GM19043 (cell line): ENCODE results near the gene POLDIP3.
"Not testable (repeated sequence)": the region's sequence is repeated elsewhere in the genome, so short reads cannot be mapped to it uniquely, and the experiment has no call there.

Experiments used
- ATAC-seq: cut with Tn5 transposase; IDR thresholded peaks from one replicate; pipeline ENCODE4 v1.9.1; 2021; ENCODE audit warnings: low read depth; ENCODE audit not compliant: unreplicated experiment

POLDIP3 gene

DNA sequence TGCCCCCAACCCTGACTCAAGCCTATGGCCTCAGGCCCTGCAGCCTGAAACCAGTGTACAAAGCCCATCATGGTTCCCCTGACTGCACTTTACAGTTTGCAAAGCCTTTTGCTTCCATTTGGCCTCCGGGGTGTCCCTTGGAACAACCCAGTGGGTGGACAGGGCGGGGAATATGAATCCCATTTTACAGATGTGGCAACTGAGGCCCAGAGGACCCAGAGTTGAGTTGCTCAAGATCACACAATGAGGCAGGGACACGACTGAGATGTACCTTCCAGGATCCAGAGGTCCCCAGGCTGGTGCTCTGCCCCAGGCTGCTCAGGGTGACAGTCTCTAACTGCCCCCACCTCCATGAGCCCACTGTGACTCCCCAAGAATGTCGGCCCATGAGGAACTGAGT is 5.4 kb upstream of the POLDIP3 start:
- ATAC-seq, result no peak

DNA sequence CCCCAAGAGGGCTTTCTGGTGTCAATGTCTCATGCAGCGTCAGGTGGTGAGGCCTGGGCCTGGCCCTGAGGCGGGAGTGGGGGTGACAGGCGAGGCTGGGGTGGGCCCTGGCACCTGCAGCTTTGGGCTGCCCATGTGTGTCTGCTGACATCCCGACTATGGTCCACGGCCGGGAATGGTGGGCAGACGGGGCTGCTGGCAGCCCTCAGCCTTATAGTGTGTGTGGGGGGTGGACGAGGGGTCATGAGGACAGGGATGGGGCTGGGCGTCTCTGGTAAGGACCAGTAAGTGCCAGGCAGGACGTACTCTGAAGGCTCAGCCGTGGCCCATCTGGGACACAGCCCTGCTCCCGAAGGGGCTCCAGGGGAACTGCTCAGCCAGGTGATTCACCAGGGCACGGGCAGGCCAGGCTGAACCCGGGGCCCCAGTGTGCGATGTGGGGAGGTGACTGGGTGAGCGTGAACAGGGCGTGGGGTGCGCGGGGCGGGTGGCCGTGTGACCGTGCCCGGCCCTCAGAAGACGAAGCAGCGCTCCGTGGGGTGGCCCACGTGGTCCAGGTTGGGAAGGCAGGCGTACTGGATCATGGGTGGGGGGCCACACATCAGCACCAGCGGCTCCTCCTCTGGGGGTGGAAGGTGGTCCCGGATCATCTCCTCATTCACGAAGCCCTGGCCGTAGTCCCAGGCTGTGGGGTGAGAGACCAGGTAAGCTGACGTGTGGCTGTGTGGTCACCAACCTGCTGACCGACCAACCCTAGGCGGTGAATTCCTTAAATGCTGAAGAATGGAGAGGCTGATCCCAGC is 4.8 kb upstream of the POLDIP3 start:
- ATAC-seq, result no peak

DNA sequence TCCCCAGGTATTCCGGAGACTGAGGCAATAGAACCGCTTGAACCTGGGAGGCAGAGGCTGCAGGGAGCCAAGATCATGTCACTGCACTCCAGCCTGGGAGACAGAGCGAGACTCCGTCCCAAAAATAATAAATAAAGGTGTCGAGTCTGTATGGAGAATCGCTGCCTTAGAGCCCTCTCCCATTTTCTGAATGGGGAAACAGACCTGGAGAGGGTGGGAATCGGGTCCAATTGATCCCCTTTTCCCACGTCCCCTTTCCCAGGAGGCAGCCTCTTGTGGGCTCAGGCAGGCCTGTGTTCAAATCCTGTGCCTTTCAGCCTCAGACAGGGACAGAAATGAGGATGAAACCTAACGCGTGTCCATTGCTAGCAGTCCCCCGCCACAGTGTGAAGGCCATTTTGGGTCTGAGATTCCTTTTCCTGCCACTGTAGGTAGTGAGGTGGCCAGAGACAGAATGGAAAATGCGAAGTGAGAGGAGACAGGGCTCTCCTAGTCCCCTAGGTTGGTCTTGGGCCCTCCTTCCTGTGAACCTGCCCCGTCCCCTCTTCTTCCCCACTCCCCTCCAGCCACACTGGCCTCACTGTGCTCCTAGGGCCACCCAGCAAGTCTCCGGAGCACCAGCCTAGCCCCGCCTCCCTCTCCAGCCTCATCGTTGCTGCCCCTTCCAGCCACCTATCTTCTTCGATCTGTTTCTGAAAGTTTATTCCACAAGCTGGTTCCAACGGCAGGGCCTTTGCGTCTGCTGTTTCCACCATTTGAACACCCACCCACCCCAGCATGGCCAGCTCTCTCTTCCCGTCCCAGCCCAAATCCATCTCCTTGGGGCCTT is 2.7 kb upstream of the POLDIP3 start:
- ATAC-seq, result no peak

DNA sequence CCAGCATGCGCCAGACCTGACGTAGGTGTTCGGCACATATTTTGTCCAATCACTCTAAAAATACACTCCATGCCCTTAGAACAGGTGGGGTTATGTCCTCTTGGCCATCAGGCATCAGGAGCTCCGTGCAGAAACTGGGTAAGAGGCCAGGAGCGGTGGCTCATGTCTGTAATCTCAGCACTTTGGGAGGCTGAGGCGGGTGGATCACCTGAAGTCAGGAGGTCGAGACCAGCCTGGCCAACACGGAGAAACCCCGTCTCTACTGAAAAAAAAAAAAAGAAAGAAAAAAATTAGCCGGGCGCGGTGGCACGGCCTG is 1.1 kb upstream of the POLDIP3 start:
- ATAC-seq, result not testable (repeated sequence)

DNA sequence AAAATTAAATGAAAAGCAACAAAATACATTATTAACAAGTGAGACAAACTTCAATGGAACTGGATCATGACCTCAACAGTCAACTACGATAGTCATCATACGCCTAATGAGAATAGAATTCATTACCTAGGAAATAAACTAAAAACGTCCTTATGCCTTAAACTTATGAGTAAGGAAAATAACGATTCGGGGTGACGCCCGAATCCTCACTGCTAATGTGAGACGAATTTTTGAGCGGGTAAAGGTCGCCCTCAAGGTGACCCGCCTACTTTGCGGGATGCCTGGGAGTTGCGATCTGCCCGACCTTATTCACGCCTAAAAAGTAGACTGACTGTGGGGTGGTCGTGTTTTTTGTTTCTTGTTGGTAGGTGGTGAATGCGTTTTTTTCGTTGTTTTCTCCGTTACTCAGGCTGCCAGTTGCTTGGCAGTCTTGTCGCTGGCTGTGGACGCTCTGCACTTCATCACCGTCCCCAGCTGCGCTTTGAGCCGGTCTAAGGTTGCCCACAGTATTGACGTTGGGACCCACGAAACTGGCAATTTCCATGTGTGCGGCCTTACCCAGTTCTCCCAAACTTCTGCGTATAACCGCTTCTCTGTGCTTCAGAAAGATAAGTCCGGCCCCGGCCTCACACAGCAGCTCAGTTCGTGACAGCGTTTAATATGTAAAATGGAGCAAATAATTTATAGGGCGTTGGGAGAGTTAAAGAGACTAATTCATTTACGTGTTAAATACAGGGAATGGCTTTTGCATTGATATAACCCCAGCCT is 593 bp upstream of the POLDIP3 start:
- peak; percentile 50 for ATAC-seq

DNA sequence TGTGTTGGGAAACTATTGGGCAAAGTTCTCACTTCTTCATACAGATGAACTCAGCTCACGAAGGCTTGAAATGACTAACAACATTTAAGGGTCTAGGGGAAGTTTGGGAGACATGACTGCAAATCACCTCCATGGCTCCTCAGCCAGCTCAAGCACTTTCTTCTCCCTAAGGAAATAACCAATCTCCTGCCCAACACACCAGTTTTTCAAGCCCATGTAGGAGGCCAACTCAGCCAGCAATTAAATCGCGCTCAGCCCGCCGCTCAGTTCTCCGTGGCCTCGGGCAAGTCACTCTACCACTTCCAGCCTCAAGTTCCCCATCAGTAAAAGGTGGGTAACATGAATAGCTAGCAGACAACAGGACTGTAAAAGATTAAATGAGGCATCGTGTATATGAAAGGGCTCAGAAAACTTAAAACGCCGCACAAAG is 796 bp downstream of the POLDIP3 start:
- no peak for ATAC-seq

DNA sequence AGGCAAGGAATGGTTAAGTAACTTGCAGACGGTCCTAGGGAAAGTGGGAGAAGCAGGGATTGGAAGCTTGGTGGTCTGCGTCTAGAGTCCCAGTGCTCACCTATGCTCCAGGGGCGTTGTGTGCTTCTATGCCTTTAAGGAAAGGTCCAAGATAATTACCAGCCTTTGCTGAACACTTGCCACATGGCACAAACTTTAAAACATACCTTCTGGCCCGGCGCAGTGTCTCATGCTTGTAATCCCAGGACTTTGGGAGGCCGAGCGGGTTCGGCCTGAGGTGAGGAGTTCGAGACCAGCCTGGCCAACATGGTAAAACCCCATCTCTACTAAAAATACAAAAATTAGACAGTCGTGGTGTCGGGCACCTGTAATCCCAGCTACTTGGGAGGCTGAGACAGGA is 2.3 kb downstream of the POLDIP3 start:
- no peak for ATAC-seq

DNA sequence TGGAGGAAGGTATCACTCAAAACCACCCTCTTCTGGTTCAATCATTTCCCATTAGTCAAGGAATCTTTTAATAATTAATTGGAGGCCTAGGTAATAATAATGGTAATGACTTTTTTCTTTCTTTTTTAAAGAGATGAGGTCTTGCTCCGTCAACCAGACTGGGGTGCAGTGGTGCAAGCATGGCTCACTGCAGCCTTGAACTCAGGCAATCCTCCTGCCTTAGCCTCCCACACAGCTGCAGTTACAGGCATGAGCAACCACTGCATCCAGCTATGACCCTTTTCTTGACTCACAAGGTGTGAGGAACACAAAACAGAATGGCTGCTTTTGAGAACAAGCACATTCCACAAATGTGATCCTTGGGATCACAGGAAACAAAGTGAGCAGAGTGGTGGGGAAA is 3.6 kb downstream of the POLDIP3 start:
- no peak for ATAC-seq

DNA sequence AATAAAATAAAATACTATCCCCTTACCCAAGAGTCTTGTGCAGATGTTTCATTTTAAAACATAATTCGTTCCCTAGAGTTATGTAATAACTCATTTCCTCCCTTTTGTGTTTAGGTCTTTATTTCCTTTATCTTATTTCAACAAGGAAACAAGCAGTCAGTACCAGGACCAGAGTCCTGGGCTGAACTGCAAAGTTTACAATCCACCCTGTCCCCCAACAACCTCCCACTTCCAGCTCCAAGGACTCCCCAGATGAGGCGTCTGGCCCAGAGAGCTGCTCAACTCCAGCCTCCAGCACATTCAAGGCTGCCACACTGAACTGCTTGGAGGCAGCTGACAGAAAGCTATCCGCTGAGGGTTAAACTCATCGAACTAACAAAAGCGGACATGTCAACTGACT is 4.5 kb downstream of the POLDIP3 start:
- no peak for ATAC-seq

DNA sequence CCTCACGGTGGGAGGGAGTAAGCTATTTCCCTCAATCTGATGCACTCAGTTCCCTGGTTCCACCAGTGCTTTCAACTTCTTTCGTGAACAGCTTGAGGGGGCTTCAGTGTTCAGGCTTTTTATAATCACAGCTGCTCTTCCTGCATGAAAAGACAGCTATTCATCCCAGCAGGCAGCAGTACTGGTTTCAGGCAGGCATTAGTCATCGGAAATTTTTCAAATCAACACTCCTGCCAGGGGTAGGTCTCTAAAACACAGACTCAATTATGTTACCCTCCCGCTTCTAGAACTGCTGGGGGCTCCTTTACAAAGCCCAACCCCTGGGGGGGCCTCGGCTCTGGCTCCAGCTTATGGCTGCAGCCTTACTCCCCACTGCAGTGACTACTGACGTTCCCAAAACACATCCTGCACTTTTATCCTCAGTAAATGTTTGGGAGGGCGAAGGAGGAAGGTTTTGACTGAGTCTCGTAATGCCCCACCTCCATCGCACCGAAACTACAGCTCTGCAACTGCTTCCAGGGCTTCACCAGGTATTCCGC is 5.8 kb downstream of the POLDIP3 start:
- ATAC-seq, result no peak

DNA sequence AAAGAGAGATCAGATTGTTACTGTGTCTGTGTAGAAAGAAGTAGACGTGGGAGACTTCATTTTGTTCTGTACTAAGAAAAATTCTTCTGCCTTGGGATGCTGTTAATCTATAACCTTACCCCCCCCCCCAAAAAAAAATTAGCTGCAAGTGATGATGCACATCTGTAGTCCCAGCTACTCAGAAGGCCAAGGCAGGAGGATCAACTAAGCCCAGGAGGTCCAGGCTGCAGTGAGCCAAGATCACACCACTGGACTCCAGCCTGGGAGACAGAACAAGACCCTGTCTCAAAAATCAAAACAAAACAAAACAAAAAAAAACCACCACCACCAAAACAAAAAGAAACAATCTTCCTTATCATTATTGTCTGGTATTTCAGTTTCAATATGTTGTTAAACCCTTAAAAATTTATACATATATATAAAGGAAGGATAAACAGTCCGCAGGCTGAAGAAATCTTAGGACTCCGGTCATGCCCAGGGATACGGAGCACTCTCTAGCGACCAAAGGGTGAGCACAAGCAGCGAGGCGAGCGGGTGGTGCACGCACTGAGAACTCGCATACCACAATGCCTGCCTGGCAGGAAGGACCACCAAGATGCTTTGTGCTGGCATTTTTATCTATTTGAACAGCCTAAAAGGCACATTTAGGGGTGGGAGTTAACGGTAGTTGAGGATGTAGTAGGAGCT is 6.4 kb downstream of the POLDIP3 start:
- no peak for ATAC-seq

DNA sequence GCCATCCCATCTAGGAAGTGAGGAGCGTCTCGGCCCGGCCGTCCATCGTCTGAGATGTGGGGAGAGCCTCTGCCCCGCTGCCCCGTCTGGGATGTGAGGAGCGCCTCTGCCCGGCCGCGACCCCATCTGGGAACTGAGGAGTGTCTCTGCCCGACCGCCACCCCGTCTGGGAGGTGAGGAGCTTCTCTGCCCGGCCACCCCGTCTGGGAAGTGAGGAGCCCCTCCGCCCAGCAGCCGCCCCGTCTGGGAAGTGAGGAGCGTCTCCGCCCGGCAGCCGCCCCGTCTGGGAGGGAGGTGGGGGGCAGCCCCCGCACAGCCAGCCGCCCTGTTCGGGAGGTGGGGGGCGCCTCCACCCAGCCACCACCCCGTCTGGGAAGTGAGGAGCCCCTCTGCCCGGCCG is 7.0 kb downstream of the POLDIP3 start:
- ATAC-seq, result not testable (repeated sequence)

DNA sequence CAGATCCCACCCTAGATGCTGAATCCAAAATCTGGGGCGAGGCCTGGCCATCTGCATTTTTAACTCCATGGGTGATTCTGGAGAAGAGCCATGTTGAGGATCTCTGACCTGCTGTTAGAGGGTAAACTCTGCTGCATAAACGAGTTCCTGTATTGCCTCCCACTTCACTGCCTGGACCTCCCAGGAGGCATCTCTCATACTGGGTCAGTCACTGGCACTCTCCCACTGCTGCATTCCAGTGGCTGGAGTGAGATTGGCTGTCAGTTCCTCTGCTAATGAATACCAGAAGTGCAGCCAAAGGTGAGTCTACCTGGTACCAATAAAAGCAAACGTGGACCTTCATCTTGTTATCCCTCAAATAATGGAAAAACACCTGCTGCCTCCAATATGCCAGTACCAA is 10.3 kb downstream of the POLDIP3 start:
- ATAC-seq, result no peak

DNA sequence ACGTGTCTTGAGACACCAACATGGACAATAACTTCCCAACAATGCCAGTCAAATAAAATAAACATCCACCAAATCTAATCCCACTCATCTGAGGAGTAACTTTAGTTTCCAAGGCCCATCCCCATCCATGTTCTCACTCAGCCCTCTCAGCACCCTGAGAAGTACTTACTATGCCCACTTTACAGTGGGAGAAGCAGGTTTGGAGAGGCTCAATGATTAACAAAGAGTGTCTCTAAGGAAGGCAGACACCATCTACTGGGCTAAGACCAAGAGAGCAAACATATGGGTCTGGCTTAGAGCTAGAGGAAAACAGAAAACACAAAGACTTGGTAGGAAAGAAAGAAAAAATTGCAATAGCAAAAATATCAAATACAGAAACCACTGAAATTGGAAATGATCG is 11.3 kb downstream of the POLDIP3 start:
- no peak for ATAC-seq

DNA sequence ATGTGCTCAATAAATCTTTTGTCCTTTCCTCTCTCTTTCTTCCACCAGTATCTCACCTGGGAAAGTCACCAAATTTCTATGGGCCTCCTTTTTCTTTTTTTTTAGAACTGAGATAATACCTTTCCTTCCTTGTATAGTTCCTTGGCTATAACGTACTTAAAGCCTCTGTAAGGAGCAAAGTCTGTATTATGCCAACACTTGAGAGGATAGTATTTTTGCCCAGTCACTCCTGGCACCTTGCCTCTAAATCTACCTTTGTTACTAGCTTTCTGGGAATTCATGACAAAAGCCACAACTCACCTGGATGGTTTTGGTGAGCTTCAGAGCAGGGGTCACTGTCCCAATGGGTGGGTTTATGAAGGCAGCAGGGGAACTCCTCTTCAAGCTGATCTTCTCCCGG is 12.2 kb downstream of the POLDIP3 start:
- no peak for ATAC-seq

DNA sequence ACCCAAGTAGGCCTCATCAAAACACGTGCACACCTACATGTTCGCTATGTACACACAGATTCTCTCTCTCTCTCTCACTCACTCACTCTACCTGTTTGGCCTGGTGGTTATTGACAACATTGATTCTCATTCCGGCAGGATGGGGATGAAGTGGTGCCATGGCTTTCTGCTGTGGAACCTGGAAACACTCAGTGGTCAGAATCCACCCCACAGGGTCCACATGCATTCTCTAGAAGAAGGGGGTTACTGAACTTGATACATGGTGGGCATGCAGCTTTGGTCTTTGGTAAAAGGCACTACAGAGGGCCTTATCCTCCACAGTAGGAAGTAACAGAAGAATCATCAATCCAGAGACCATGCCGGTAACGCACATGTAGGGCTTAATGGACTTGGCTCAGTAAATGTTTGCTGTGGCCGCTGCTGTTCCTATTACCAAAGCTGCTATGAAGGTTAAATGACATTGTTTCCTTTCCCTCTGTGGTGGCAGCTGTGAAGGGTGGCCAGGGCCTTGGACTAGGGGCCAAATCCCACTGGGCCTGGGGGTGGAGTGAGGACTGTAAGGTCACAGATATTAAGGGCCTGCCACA is 12.7 kb downstream of the POLDIP3 start:
- no peak for ATAC-seq

DNA sequence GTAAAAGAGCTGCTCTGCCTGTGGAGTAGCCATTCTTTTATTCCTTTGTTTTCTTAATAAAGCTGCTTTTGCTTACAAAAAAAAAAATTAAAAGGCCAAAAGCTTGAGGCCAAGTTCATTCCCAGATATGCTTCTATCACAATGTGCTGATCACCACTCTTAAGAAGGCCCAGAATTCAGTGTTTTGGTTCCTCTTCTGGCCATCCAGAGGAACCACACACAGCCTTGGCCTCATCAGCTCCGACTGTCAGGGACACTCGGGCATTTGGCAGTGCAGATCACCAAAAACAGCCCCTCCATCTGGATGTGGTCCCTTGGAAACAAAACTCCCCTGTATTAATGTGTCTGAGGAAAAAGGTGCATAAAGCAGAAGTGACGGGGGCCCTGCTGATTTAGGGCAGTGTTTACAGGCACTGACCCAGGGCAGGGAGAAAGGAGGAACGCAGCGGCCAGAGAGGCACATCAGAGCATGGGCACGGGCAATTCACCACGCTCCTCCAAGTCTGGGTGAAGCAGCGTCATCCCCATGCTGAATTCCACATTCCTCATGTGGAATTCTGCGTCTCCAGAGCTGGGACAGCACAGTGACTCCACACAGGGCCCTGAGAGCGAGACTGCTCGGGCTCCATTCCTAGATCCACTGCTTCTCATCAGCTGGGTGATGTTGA is 17.7 kb downstream of the POLDIP3 start:
- ATAC-seq, result no peak

DNA sequence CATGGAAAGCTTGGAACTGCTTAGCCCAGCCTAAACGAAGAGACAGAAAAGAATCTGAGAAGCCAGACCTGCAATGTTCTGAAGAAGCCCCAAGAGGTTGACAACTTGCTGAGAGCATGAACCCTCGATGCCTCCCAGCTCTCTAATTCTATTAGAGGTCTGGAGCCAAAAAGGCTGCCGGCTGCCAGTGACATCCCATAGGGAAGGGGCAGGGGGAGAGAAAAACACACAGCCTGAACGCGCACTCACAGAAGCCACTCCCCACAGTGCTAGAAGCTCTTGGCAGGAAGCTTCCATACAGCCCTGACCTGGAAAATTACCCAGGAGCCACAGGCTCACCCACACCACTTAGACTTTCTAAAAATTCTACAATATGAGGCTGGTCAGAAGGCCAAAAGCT is 18.3 kb downstream of the POLDIP3 start:
- no peak for ATAC-seq

DNA sequence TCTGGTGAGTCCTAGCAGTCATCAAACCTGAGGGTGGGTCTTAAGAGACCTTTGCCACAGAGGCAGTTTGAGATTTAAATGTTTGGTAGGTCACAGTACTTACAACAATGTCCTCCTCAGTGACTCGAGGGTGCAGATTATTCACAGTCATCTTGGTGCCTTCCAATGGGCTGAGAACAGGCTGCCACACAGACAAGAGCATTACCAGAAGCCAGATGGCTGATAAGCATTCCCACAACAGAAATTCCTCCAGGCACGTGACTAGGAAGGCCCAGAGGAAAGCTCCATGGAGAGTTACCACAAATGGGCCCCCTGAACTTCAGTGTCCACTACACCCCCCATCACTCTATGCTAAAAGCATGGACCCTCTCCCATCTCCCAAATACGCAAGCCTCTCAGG is 19.2 kb downstream of the POLDIP3 start:
- ATAC-seq, result no peak

DNA sequence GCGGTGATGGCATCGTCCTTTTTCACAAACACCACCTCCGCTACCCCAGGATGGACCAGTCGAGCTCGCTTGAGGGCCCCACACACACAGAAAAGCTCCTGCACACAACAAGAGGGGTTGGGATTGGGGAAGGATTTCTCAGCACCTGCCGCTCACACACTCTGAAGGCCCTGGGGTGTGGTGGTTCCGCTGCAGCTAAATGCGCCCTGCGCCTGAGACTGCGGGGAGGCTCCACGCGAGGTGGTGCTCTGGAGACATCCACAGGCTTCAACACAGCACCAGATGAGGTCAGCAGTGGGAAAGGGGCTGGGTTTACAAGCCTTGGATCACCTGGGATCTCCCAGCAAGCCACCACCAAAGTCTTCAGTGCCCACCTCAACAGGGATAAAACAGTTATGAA is 22.7 kb downstream of the POLDIP3 start:
- no peak for ATAC-seq
